Naive thymus-derived CD4-positive, alpha-beta T cell (primary cell): ENCODE measurements around the gene MPPED1. TPM values are rescaled to one million over a fixed set of nuclear protein-coding genes. Genes with fewer than 3 reads are reported as not detected.

Experiments
- ATAC-seq: fragments of 150-1000 bp; cut with Tn5 transposase; 2 replicates; pipeline ENCODE4 v1.10.0; 2021; ENCODE audit warnings: mild to moderate bottlenecking, moderate library complexity
- CTCF ChIA-PET: fragments of 350-600 bp; sonication (Branson Sonifier 250); formaldehyde crosslinking; loops from one replicate; lab custom pipeline; 2021; ENCODE audit warnings: antibody characterized with exemption; lab: Charles Lee
- POLR2A ChIA-PET: fragments of 350-600 bp; sonication (Branson Sonifier 250); formaldehyde crosslinking; loops from one replicate; lab custom pipeline; 2021; ENCODE audit warnings: antibody characterized with exemption, inconsistent platforms; lab: Charles Lee
- DNase-seq, 9 donors: peaks; one replicate each; pipeline versions ENCODE4 v3.0.0 to v3.0.0-alpha.2; 2020 to 2022; ENCODE audit warnings: mixed read lengths in 1 of 9
- H3K27ac ChIP-seq: one replicate; pipeline ENCODE4 v1.7.0; 2013; ENCODE audit warnings: mild to moderate bottlenecking, low read depth, low read length, moderate library complexity
- H3K27me3 ChIP-seq, 2 donors: one replicate each; pipeline ENCODE4 v1.7.0; 2013; ENCODE audit warnings: low read length in 2 of 2, mild to moderate bottlenecking in 2 of 2, moderate library complexity in 2 of 2; ENCODE audit not compliant: control insufficient read depth in 2 of 2, insufficient read depth in 2 of 2
- H3K36me3 ChIP-seq, 3 experiments: 1 replicate in 2 of 3; 2 replicates in 1 of 3; pipeline ENCODE4 v1.7.0; 2013; ENCODE audit warnings: low read length in 3 of 3, mild to moderate bottlenecking in 3 of 3, moderate library complexity in 1 of 3; ENCODE audit not compliant: insufficient read depth in 3 of 3, control insufficient read depth in 2 of 3
- H3K4me1 ChIP-seq, 2 donors: one replicate each; pipeline ENCODE4 v1.7.0; 2013; ENCODE audit warnings: low read length in 2 of 2, mild to moderate bottlenecking in 2 of 2, moderate library complexity in 1 of 2; ENCODE audit not compliant: control insufficient read depth in 2 of 2, insufficient read depth in 2 of 2
- H3K4me3 ChIP-seq: 2 replicates; pipeline ENCODE4 v1.7.0; 2013; ENCODE audit warnings: mild to moderate bottlenecking, low read length
- H3K9me3 ChIP-seq, 3 experiments: 1 replicate in 2 of 3; 2 replicates in 1 of 3; pipeline ENCODE4 v1.7.0; 2013; ENCODE audit warnings: low read length in 3 of 3; ENCODE audit not compliant: control insufficient read depth in 2 of 3
- H3K27ac Mint-ChIP-seq, 9 donors: one replicate each; pipeline ENCODE4 v1.8.0; 2020 to 2022; ENCODE audit warnings: mixed read lengths in 9 of 9, mild to moderate bottlenecking in 8 of 9, moderate library complexity in 5 of 9, inconsistent platforms in 2 of 9
- H3K27me3 Mint-ChIP-seq, 5 donors: one replicate each; pipeline ENCODE4 v1.8.0; 2021 to 2022; ENCODE audit warnings: mixed read lengths in 5 of 5, mild to moderate bottlenecking in 1 of 5
- H3K36me3 Mint-ChIP-seq, 5 donors: one replicate each; pipeline ENCODE4 v1.8.0; 2020 to 2022; ENCODE audit warnings: mixed read lengths in 5 of 5, mild to moderate bottlenecking in 3 of 5, inconsistent platforms in 1 of 5
- H3K4me1 Mint-ChIP-seq, 7 donors: one replicate each; pipeline ENCODE4 v1.8.0; 2020 to 2022; ENCODE audit warnings: mixed read lengths in 7 of 7, mild to moderate bottlenecking in 3 of 7, inconsistent platforms in 1 of 7
- H3K4me3 Mint-ChIP-seq, 10 donors: one replicate each; pipeline ENCODE4 v1.8.0; 2020 to 2022; ENCODE audit warnings: mild to moderate bottlenecking in 10 of 10, mixed read lengths in 10 of 10, moderate library complexity in 6 of 10, inconsistent platforms in 2 of 10
- H3K9me3 Mint-ChIP-seq, 11 donors: one replicate each; pipeline ENCODE4 v1.8.0; 2020 to 2022; ENCODE audit warnings: mixed read lengths in 11 of 11, mild to moderate bottlenecking in 4 of 11, inconsistent platforms in 1 of 11, moderate library complexity in 1 of 11
- intact Hi-C, 2 donors: fragments of 100-400 bp; cut with micrococcal nuclease; formaldehyde crosslinking; loops; one replicate each; pipeline ENCODE4 v1.15.1; 2023
- polyA plus RNA-seq, 2 donors: library from polyadenylated mRNA; unstranded; fragments of 300-500 nt; fragmentation: Illumina TruSeq; gene quantifications; one replicate each; pipeline ENCODE4 v1.2.3, GENCODE V29; 2021
- total RNA-seq, 6 experiments: library from RNA in 5 of 6; stranded (reverse) in 5 of 6; gene quantifications; 1 replicate in 5 of 6; 2 replicates in 1 of 6; pipeline ENCODE4 v1.2.3 and lab custom pipeline; 2021 to 2026

MPPED1 gene
- total and polyA plus RNA-seq, 7 experiments from 2014 or later: not detected

DNA sequence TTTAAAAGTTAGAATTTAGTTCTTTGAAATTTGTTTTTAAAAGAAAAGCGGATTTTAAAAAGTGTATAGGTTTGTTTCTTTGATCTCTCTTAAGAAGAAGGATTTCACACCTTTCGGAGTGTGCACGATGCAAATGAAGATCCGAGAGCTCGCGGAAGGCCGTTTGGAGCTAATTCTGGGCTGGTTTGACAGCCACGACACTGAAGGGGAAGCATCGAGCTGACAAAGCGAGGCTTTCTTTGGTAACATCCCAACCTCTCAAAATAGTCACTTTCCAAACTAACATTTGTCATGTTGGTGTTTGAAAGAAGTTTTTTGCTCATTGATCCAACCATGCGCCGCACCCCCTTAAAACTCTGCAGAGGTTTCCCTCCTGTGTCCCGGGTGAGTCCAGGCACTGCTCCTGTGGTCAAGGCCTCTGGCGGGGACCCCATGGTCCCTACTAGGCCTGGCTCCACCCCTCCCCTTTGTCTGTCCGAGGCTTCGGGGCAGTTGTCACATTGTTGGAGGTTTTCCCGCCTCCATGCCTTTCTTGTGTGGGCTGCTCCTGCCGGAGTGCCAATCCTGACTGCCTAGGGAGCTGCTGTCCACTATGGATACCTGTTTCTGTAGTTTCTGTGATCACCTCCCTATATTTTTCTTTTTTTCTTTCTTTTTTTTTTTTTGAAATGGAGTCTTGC, 39.7 kb downstream of the MPPED1 start:
- intact Hi-C loops: no loop called here
- H3K27me3 ChIP-seq: no peaks in the 10 kb centered on the region
- Mint-ChIP-seq H3K27me3 (peaks cover 7 to 30% (median 15%) of the 10 kb centered on the region in 5 donors), H3K4me3 (no peak overlapping the region), H3K9me3 (peaks cover 0 to 4% (median 0%) of the 10 kb centered on the region in 11 donors), H3K4me1 (peaks cover 0 to 2% (median 0%) of the 10 kb centered on the region in 7 donors), H3K27ac (no peak overlapping the region), H3K36me3 (no peaks in the 10 kb centered on the region)
- H3K4me3 ChIP-seq: no peak overlapping the region
- H3K4me1 ChIP-seq: no peaks in the 10 kb centered on the region
- no peaks in the 10 kb centered on the region for H3K9me3 ChIP-seq
- ATAC-seq: no peak
- H3K27ac ChIP-seq: no peak overlapping the region
- CTCF ChIA-PET: no interaction called here
- no peak for DNase-seq
- POLR2A ChIA-PET: no interaction called here
- no peaks in the 10 kb centered on the region for H3K36me3 ChIP-seq

DNA sequence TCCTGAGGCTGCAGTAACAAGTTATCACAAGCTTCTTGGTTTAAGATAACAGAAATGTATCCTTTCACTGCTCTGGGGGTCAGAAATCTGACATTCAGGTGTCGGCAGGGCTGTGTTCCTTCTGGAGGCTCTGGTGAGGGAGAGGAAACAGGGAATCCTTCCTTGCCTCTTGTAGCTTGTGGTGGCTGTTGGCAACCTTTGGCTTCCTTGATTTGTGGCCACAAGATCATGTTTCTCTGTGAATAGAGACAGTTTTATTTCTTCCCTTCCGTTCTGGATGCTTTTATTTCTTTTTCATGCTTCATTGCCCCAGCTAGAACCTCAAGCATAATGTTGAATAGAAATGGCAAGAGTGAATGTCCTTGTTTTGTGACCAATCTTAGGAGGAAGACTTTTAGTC, 44.0 kb downstream of the MPPED1 start:
- ChIA-PET POLR2A (no interaction called here), CTCF (no interaction called here)
- Mint-ChIP-seq H3K4me3 (no peak overlapping the region), H3K9me3 (peaks cover 0 to 10% (median 0%) of the 10 kb centered on the region in 11 donors), H3K36me3 (no peaks in the 10 kb centered on the region), H3K27ac (no peak overlapping the region), H3K4me1 (no peaks in the 10 kb centered on the region), H3K27me3 (peaks cover 7 to 59% (median 34%) of the 10 kb centered on the region in 5 donors)
- intact Hi-C loops: no loop called here
- H3K9me3 ChIP-seq: no peaks in the 10 kb centered on the region
- no peaks in the 10 kb centered on the region for H3K36me3 ChIP-seq
- H3K4me1 ChIP-seq: no peaks in the 10 kb centered on the region
- no peak for DNase-seq
- ATAC-seq: no peak
- no peaks in the 10 kb centered on the region for H3K27me3 ChIP-seq
- no peak overlapping the region for H3K27ac ChIP-seq
- H3K4me3 ChIP-seq: no peak overlapping the region

DNA sequence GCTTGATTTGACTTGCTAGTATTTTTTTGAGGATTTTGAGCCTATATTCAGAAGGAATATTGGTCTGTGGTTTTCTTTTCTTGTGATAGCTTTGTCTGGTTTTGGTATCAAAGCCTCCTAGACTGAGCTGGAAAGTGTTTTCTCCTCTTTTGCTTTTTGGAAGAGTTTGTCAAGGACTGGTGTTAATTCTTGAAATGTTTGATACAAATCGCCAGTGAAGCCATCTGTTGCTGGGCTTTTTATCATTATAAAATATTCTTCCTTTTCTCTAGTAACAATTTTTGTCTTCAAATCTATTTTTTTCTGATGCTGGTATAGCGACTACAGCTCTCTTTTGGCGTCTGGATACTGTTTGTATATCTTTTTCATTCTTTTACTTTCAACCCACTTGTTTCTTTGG, 45.2 kb downstream of the MPPED1 start:
- Mint-ChIP-seq H3K27ac (no peak overlapping the region), H3K4me3 (no peak overlapping the region), H3K4me1 (no peaks in the 10 kb centered on the region), H3K9me3 (peaks cover 0 to 17% (median 4%) of the 10 kb centered on the region in 11 donors), H3K27me3 (peaks cover 7 to 55% (median 31%) of the 10 kb centered on the region in 5 donors), H3K36me3 (no peaks in the 10 kb centered on the region)
- Histone ChIP-seq H3K4me3 (no peak overlapping the region), H3K36me3 (no peaks in the 10 kb centered on the region), H3K4me1 (no peaks in the 10 kb centered on the region), H3K27ac (no peak overlapping the region), H3K9me3 (no peaks in the 10 kb centered on the region), H3K27me3 (no peaks in the 10 kb centered on the region)
- ChIA-PET CTCF (no interaction called here), POLR2A (no interaction called here)
- intact Hi-C loops: no loop called here
- DNase-seq (no peak), ATAC-seq (no peak)

DNA sequence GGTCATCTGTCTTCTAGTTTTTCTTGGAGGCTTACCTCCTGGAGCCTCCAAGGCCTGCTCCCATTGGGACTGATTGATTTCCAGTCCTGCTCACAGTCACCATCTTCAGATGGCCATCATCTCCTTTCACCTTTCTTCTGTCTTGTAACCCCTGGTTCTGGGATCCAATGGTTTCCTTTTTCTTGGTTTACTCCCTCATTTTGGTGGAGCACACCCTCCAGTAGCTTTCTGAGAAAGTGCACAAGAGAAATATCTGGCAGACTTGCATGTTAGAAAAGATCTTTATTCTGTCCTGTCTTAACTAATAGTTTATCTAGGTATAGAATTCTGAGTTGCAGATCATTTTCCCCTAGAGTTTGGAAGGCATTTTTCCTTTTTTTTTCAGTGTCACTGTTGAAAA, 50.9 kb downstream of the MPPED1 start:
- no peak overlapping the region for H3K27ac Mint-ChIP-seq
- H3K9me3 ChIP-seq: peaks cover 0 to 6% (median 0%) of the 10 kb centered on the region in 3 experiments
- POLR2A ChIA-PET: no interaction called here
- H3K27me3 Mint-ChIP-seq: peaks cover 0 to 58% (median 44%) of the 10 kb centered on the region in 5 donors
- no peak overlapping the region for H3K4me3 Mint-ChIP-seq
- intact Hi-C loops: no loop called here
- peaks cover 0 to 33% (median 15%) of the 10 kb centered on the region in 11 donors for H3K9me3 Mint-ChIP-seq
- H3K4me1 ChIP-seq: no peaks in the 10 kb centered on the region
- no peak overlapping the region for H3K27ac ChIP-seq
- ATAC-seq (no peak), DNase-seq (no peak)
- peaks cover 0 to 10% (median 0%) of the 10 kb centered on the region in 5 donors for H3K36me3 Mint-ChIP-seq
- H3K4me1 Mint-ChIP-seq: no peaks in the 10 kb centered on the region
- CTCF ChIA-PET: no interaction called here
- no peak overlapping the region for H3K4me3 ChIP-seq
- no peaks in the 10 kb centered on the region for H3K36me3 ChIP-seq
- no peaks in the 10 kb centered on the region for H3K27me3 ChIP-seq

GRCh38 chr22:43464809-43465208, 53.0 kb downstream of the MPPED1 start:
- no peaks in the 10 kb centered on the region for H3K36me3 ChIP-seq
- ATAC-seq (no peak), DNase-seq (no peak)
- no peak overlapping the region for H3K27ac ChIP-seq
- Mint-ChIP-seq H3K27ac (no peak overlapping the region), H3K36me3 (peaks cover 0 to 10% (median 0%) of the 10 kb centered on the region in 5 donors), H3K9me3 (peaks cover 0 to 29% (median 11%) of the 10 kb centered on the region in 11 donors), H3K4me3 (peak overlapping the region in 1 of 10 donors; percentile 39), H3K27me3 (peaks cover 0 to 59% (median 50%) of the 10 kb centered on the region in 5 donors), H3K4me1 (no peaks in the 10 kb centered on the region)
- H3K4me3 ChIP-seq: no peak overlapping the region
- peaks cover 0 to 6% (median 0%) of the 10 kb centered on the region in 3 experiments for H3K9me3 ChIP-seq
- POLR2A ChIA-PET: no interaction called here
- intact Hi-C loops: no loop called here
- H3K27me3 ChIP-seq: peaks cover 0 to 4% of the 10 kb centered on the region in 2 donors
- CTCF ChIA-PET: no interaction called here
- no peaks in the 10 kb centered on the region for H3K4me1 ChIP-seq

- no peak overlapping the region for H3K27ac ChIP-seq
- H3K27me3 ChIP-seq: peaks cover 0 to 4% of the 10 kb centered on the region in 2 donors
- Mint-ChIP-seq H3K27ac (no peak overlapping the region), H3K4me1 (no peaks in the 10 kb centered on the region), H3K36me3 (peaks cover 0 to 10% (median 0%) of the 10 kb centered on the region in 5 donors), H3K4me3 (no peak overlapping the region), H3K9me3 (peaks cover 0 to 29% (median 11%) of the 10 kb centered on the region in 11 donors), H3K27me3 (peaks cover 0 to 66% (median 57%) of the 10 kb centered on the region in 5 donors)
- intact Hi-C loops: no loop called here
- CTCF ChIA-PET: no interaction called here
- H3K4me1 ChIP-seq: no peaks in the 10 kb centered on the region
- DNase-seq (no peak), ATAC-seq (no peak)
- H3K9me3 ChIP-seq: peaks cover 0 to 6% (median 0%) of the 10 kb centered on the region in 3 experiments
- no peaks in the 10 kb centered on the region for H3K36me3 ChIP-seq
- no peak overlapping the region for H3K4me3 ChIP-seq
- POLR2A ChIA-PET: no interaction called here
Measured at GRCh38 chr22:43465291-43466015, 53.6 kb downstream of the MPPED1 start.
